HEK293 (cell line): ENCODE results near the gene AHRR.

Experiments used
- OVOL3 ChIP-seq: fragments of 450-650 bp; formaldehyde crosslinking; IDR thresholded peaks from 2 replicates; pipeline ENCODE4 v1.5.1; 2016; ENCODE audit warnings: missing biosample characterization, missing genetic modification characterization
- PBX3 ChIP-seq: sonication (generic); formaldehyde crosslinking; IDR thresholded peaks from 2 replicates; pipeline ENCODE4 v1.8.1; 2022; ENCODE audit warnings: mild to moderate bottlenecking, moderate library complexity, missing genetic modification reagents
- PRDM2 ChIP-seq: fragments of 450-650 bp; formaldehyde crosslinking; IDR thresholded peaks from 2 replicates; pipeline ENCODE4 v1.5.1; 2016; ENCODE audit warnings: missing biosample characterization, missing genetic modification characterization, borderline replicate concordance
- PRDM6 ChIP-seq: fragments of 450-650 bp; formaldehyde crosslinking; IDR thresholded peaks from 2 replicates; pipeline ENCODE4 v1.5.1; 2017; ENCODE audit warnings: missing biosample characterization, missing genetic modification characterization
- ZBTB10 ChIP-seq: fragments of 450-650 bp; formaldehyde crosslinking; IDR thresholded peaks from 2 replicates; pipeline ENCODE4 v1.5.1; 2016; ENCODE audit warnings: missing biosample characterization, missing genetic modification characterization
- ZBTB11 ChIP-seq: fragments of 450-650 bp; formaldehyde crosslinking; conservative IDR thresholded peaks from 2 replicates; pipeline ENCODE4 v1.5.1; 2016; ENCODE audit warnings: low read depth, missing biosample characterization, missing genetic modification characterization
- ZBTB17 ChIP-seq: fragments of 450-650 bp; formaldehyde crosslinking; IDR thresholded peaks from 2 replicates; pipeline ENCODE4 v1.5.1; 2016; ENCODE audit warnings: missing biosample characterization, missing genetic modification characterization
- ZBTB26 ChIP-seq: fragments of 450-650 bp; formaldehyde crosslinking; optimal IDR thresholded peaks from 2 replicates; pipeline ENCODE3; 2016; ENCODE audit warnings: missing biosample characterization, mild to moderate bottlenecking, missing genetic modification characterization
- ZNF18 ChIP-seq: fragments of 450-650 bp; formaldehyde crosslinking; IDR thresholded peaks from 2 replicates; pipeline ENCODE4 v1.5.1; 2016; ENCODE audit warnings: missing biosample characterization, missing genetic modification characterization
- ZNF335 ChIP-seq: fragments of 450-650 bp; formaldehyde crosslinking; conservative IDR thresholded peaks from 2 replicates; pipeline ENCODE4 v1.5.1; 2016; ENCODE audit warnings: missing biosample characterization, missing genetic modification characterization
- ZNF398 ChIP-seq: fragments of 450-650 bp; formaldehyde crosslinking; IDR thresholded peaks from 2 replicates; pipeline ENCODE4 v1.5.1; 2017; ENCODE audit warnings: missing biosample characterization, missing genetic modification characterization
- ZNF426 ChIP-seq: fragments of 450-650 bp; formaldehyde crosslinking; IDR thresholded peaks from 2 replicates; pipeline ENCODE4 v1.5.1; 2017; ENCODE audit warnings: missing biosample characterization, missing genetic modification characterization, mild to moderate bottlenecking, inconsistent platforms, moderate library complexity
- ZNF521 ChIP-seq: fragments of 450-650 bp; formaldehyde crosslinking; IDR thresholded peaks from 2 replicates; pipeline ENCODE4 v1.5.1; 2017; ENCODE audit warnings: missing biosample characterization, mild to moderate bottlenecking, missing genetic modification characterization
- ZNF704 ChIP-seq: fragments of 450-650 bp; formaldehyde crosslinking; IDR thresholded peaks from 2 replicates; pipeline ENCODE4 v1.5.1; 2016; ENCODE audit warnings: missing biosample characterization, missing genetic modification characterization

The AHRR gene

GRCh38 chr5:399296-400281 lies 78.1 kb downstream of the AHRR start (continued):
- TF ChIP-seq ZNF398 (tag by site-specific recombination) (peak; percentile 91), ZNF335 (tag by site-specific recombination) (peak; percentile 78), PRDM2 (tag by site-specific recombination) (no peak), ZBTB17 (tag by site-specific recombination) (peak; percentile 47; the same call in 1 of the 2 replicates), ZNF426 (tag by site-specific recombination) (no peak), ZNF704 (tag by site-specific recombination) (no peak), PBX3 (no peak), ZNF18 (tag by site-specific recombination) (no peak), ZNF521 (no peak), OVOL3 (tag by site-specific recombination) (no peak), ZBTB26 (tag by site-specific recombination) (peak; percentile 46), ZBTB11 (no peak), PRDM6 (tag by site-specific recombination) (peak; percentile 58; the same call in 1 of the 2 replicates), ZBTB10 (tag by site-specific recombination) (peak; percentile 78)
